Activated CD8-positive, alpha-beta memory T cell treated with anti-CD3 and anti-CD28 coated beads for 48 hours (primary cell): Measurements from ENCODE around the gene BIN1.

Experiments used
- DNase-seq, 3 experiments: peaks; one replicate each; pipeline ENCODE4 v3.0.0-alpha.2; 2020; ENCODE audit warnings: low read depth in 2 of 3, low spot score in 2 of 3

Gene BIN1

GRCh38 chr2:127104166-127104660, 2.7 kb downstream of the BIN1 start:
- DNase-seq = no peak

DNA sequence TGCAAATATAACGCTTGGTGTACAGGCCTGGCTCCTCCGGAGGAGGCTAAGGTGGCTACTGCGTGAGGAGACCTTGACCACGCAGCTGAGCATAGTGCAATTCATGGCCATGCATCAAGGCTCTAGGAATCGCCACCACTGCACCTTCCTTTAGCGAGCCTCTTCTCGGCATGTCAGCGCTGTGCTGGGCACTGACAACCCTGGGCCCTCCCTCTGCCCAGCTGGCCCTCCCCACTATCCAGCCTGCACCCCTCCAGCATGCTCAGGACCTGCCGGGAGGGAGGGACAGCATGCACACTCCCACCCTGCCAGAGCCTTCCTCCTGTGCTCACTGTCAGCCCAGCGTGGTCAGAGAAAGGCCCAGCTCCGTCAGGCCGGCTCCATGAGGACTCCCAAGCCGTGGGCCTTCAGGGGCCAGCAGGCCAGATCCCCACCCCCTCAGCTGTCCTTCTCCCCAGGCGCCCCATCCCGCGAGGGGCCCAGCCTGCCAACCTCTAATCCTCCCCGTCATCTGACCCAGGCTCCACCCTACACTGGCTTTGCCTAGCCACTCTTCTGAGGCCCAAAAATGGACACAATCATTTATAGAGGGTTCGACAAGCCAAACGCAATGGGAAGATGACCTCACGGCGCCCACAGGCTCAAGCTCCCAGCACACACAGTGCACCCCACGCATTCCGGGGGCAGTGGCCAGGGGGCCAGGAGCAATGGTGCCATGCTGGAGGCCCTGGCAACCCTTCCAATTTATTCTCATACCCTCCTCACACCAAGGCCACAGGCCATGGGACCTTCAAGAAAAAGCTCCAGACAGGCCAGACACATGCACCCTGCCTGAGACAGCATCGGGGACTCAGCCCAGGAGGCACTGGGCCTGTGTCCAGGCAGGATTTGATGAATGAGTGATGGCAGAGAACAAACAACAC, 3.5 kb downstream of the BIN1 start:
- no peak for DNase-seq

GRCh38 chr2:127102521-127103242, 4.3 kb downstream of the BIN1 start:
- DNase-seq = no peak

DNA sequence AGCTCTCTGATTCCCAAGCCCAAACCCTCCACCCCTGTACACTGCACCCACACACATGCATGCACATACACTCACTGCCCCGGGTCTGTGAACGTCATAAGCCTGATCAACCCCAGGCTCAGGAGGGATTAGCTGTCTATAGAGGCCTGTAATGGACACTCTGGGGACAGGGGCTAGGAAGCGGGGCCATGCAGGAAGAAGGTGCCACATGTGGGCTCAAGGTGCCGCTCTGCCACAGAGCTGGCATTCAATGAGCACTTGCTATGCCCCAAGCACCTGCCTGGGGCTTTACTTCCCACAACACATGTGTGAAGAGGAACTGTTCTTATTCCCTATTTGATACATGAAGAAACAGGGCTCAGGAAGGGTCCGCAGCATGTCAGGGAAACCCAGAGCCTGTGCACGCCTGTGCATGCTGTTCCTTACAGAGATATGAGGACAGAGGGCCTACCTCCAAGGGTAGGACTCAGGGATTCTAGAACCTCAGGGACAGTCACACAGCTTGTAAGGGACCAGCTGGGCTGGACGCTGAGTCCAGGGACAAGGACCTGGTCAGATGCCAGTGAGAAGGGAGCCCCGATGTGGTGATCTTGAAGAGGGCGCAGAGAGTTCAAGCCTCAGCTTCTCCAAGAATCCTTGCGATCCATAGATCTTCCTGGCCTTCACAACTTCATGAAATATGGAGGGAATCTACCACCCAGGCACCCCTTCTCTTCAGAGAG, 5.0 kb downstream of the BIN1 start:
- no peak for DNase-seq

- no peak for DNase-seq
Observed at GRCh38 chr2:127101048-127101611, 5.8 kb downstream of the BIN1 start.

DNA sequence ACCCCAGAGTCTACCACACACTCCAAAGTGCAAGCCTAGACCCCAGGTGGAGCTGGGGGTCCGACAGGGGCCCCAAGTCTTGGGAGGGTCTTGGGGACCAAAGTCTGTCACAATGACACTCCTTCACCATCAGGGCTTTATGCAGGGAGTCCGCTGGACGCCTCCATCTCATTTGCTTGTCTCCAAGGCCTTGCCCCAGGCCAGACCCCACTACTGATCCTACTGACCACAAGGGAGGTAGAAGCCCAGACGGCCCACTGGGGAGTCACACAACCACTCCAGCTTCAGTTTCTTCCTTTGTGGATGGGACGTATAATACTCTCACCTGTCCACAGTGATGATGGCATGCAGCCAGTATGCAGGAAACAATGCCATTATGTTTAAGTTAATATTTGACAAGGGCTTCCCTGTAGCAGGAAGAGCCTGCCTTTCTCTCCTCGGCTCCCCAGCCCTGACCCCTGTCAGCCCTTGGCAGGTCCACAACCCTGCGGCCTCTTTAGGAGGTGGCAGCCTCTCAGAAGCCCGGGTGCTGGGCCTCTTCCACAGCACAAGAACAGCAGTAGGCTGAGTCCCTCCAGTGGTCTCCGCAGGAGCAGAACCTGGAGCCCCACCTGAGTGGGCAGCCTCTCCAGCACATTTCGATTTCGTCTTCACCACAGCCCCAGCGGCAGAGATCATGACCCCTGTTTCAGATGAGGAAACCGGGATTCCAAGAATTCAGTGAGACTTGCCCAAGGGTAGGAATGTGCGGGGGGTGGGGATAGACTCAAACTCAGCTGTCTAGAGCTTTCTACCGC, 6.5 kb downstream of the BIN1 start:
- no peak for DNase-seq

- DNase-seq = no peak
Observed at GRCh38 chr2:127098711-127099110, 8.2 kb downstream of the BIN1 start.

- no peak for DNase-seq
Observed at GRCh38 chr2:127097841-127098651, 8.9 kb downstream of the BIN1 start.

DNA sequence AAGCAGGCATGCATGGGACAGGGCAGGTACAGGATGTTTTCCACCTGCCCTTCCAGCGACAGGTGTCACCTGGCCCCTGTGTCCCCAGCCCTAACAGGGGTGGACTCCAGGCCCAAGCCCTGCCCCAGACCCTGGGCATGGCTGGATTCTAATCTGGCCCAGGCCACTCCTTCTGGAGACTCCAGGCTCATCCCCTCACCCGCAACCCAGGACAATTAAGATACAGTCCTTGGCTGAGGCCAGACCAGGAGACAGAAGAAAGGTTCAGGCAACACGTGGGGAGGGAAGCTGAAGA, 9.5 kb downstream of the BIN1 start:
- DNase-seq = no peak

GRCh38 chr2:127096718-127097470, 10.1 kb downstream of the BIN1 start:
- no peak for DNase-seq

- no peak for DNase-seq
Observed at GRCh38 chr2:127096280-127096679, 10.7 kb downstream of the BIN1 start.

- no peak for DNase-seq
Observed at GRCh38 chr2:127095784-127096183, 11.2 kb downstream of the BIN1 start.

- DNase-seq = no peak
Observed at GRCh38 chr2:127095367-127095641, 11.7 kb downstream of the BIN1 start.

GRCh38 chr2:127094509-127095366, 12.2 kb downstream of the BIN1 start:
- DNase-seq = no peak

- no peak for DNase-seq
Observed at GRCh38 chr2:127093648-127094210, 13.2 kb downstream of the BIN1 start.

- DNase-seq = no peak
Observed at GRCh38 chr2:127092901-127093516, 13.9 kb downstream of the BIN1 start.

- no peak for DNase-seq
Observed at GRCh38 chr2:127092306-127092705, 14.6 kb downstream of the BIN1 start.

- DNase-seq = no peak
Observed at GRCh38 chr2:127091886-127092285, 15.1 kb downstream of the BIN1 start.
